Colonic mucosa (tissue), 4 donors: Measurements from ENCODE around the gene TSC22D4. TPM values are rescaled to one million over a fixed set of nuclear protein-coding genes. Genes with fewer than 3 reads are reported as not detected.

ENCODE experiments used
- DNase-seq: peaks from one replicate; pipeline ENCODE4 v3.0.0-alpha.2; 2020
- H3K27ac ChIP-seq: fragments of 200-600 bp; one replicate; pipeline ENCODE4 v1.8.0; 2021
- H3K27me3 ChIP-seq: fragments of 200-600 bp; one replicate; pipeline ENCODE4 v1.8.0; 2021
- H3K36me3 ChIP-seq: fragments of 200-600 bp; one replicate; pipeline ENCODE4 v1.8.0; 2021
- H3K4me1 ChIP-seq: fragments of 200-600 bp; one replicate; pipeline ENCODE4 v1.8.0; 2021; ENCODE audit warnings: mild to moderate bottlenecking
- H3K4me3 ChIP-seq: fragments of 200-600 bp; one replicate; pipeline ENCODE4 v1.8.0; 2021
- H3K9ac ChIP-seq, 2 donors: one replicate each; pipeline ENCODE4 v1.7.0; 2013; ENCODE audit warnings: control low read depth in 2 of 2, low read depth in 2 of 2, low read length in 2 of 2
- H3K9me3 ChIP-seq: fragments of 200-600 bp; one replicate; pipeline ENCODE4 v1.8.0; 2021
- intact Hi-C: fragments of 100-400 bp; cut with DNase I; formaldehyde crosslinking; loops from one replicate; pipeline ENCODE4 v1.14.1; 2022
- total RNA-seq, 2 donors: library from RNA; stranded (reverse); fragmentation: NEBNext Ultra II Directional in 1 of 2; extraction: Animal tissue kit (Norgen Biotek cat#: 25700) in 1 of 2; gene quantifications; one replicate each; pipeline ENCODE4 v1.2.1, GENCODE V29; 2021
- TF ChIP-seq, protein P1 (sequence below): fragments of 200-600 bp; IDR thresholded peaks from one replicate; pipeline ENCODE4 v1.8.0; 2022; ENCODE audit warnings: antibody characterized with exemption, mild to moderate bottlenecking
- donor health status: healthy.
- donor health status: DM: no; HTN: no; CAD: no.
- donor health status: DM: no; HTN: no; CAD: no.

The TSC22D4 gene
- total RNA-seq, 2 donors from 2014 or later, result 56.1 to 56.3 TPM

DNA sequence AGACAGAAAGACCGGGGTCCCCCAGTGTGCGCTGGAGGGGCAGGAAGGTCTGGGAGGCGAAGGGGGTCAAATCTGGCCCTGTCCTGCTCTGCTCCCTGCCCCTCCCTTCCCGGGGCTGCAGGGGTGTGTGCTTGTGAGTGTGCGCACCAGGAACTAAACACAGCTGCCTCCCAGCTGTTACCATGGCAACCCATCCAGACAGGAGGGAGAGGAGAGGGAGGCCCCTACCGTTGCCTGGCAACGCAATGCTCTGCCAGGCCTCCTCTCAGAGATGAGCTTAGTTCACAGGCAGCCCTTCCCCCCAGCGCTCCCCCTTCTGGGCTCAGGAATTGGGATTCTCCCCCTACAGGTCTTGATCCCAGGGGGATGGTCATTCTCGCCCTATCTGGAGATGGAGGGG, 10.8 kb upstream of the TSC22D4 start:
- H3K4me1 ChIP-seq, result peaks cover 7% of the 10 kb centered on the region
- no peaks in the 10 kb centered on the region for H3K9me3 ChIP-seq
- no peak overlapping the region for H3K4me3 ChIP-seq
- intact Hi-C loops, result no loop called here
- peak; percentile 76 for DNase-seq
- H3K9ac ChIP-seq, result no peak overlapping the region
- TF ChIP-seq, protein P1, sequence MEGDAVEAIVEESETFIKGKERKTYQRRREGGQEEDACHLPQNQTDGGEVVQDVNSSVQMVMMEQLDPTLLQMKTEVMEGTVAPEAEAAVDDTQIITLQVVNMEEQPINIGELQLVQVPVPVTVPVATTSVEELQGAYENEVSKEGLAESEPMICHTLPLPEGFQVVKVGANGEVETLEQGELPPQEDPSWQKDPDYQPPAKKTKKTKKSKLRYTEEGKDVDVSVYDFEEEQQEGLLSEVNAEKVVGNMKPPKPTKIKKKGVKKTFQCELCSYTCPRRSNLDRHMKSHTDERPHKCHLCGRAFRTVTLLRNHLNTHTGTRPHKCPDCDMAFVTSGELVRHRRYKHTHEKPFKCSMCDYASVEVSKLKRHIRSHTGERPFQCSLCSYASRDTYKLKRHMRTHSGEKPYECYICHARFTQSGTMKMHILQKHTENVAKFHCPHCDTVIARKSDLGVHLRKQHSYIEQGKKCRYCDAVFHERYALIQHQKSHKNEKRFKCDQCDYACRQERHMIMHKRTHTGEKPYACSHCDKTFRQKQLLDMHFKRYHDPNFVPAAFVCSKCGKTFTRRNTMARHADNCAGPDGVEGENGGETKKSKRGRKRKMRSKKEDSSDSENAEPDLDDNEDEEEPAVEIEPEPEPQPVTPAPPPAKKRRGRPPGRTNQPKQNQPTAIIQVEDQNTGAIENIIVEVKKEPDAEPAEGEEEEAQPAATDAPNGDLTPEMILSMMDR, result no peak
- no peaks in the 10 kb centered on the region for H3K36me3 ChIP-seq
- no peaks in the 10 kb centered on the region for H3K27me3 ChIP-seq
- no peak overlapping the region for H3K27ac ChIP-seq

DNA sequence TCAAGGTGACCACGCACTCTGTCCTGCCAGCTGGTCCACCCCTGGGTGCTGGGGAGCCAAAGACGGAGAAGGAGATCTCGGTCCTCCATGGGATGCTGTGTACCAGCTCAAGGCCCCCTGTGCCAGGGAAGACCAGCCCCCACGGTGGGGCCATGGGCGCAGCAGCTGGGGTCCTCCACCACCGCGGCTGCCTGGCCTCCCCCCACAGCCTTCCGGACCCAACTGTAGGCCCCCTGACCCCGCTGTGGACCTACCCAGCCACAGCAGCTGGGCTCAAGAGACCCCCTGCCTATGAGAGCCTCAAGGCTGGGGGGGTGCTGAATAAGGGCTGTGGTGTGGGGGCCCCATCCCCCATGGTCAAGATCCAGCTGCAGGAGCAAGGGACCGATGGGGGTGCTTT, 10.1 kb upstream of the TSC22D4 start:
- TF ChIP-seq, protein P1, result no peak
- DNase-seq, result no peak
- H3K4me1 ChIP-seq, result peaks cover 7% of the 10 kb centered on the region
- H3K9me3 ChIP-seq, result no peaks in the 10 kb centered on the region
- no peaks in the 10 kb centered on the region for H3K36me3 ChIP-seq
- intact Hi-C loops, result no loop called here
- no peak overlapping the region for H3K27ac ChIP-seq
- no peak overlapping the region for H3K4me3 ChIP-seq
- no peaks in the 10 kb centered on the region for H3K27me3 ChIP-seq
- H3K9ac ChIP-seq, result no peak overlapping the region

DNA sequence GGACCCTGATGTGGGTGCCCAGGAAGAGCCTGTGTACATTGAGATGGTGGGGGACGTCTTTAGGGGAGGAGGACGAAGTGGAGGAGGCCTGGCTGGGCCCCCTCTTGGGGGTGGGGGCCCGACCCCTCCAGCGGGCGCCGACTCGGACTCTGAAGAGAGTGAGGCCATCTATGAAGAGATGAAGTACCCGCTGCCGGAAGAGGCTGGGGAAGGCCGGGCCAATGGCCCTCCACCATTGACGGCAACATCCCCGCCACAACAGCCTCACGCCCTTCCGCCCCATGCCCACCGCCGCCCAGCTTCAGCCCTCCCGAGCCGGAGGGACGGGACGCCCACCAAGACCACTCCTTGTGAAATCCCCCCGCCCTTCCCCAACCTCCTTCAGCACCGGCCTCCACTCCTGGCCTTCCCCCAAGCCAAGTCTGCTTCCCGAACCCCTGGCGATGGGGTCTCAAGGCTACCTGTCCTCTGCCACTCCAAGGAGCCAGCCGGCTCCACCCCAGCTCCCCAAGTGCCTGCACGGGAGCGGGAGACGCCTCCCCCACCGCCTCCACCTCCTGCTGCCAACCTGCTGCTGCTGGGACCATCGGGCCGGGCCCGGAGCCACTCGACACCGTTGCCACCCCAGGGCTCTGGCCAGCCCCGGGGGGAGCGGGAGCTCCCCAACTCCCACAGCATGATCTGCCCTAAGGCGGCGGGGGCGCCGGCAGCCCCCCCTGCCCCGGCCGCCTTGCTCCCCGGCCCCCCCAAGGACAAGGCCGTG, 9.5 kb upstream of the TSC22D4 start:
- no peaks in the 10 kb centered on the region for H3K36me3 ChIP-seq
- H3K9me3 ChIP-seq, result no peaks in the 10 kb centered on the region
- peaks cover 4% of the 10 kb centered on the region for H3K4me1 ChIP-seq
- H3K9ac ChIP-seq, result no peak overlapping the region
- TF ChIP-seq, protein P1, result no peak
- intact Hi-C loops, result no loop called here
- no peak for DNase-seq
- no peak overlapping the region for H3K27ac ChIP-seq
- H3K27me3 ChIP-seq, result no peaks in the 10 kb centered on the region
- H3K4me3 ChIP-seq, result no peak overlapping the region

DNA sequence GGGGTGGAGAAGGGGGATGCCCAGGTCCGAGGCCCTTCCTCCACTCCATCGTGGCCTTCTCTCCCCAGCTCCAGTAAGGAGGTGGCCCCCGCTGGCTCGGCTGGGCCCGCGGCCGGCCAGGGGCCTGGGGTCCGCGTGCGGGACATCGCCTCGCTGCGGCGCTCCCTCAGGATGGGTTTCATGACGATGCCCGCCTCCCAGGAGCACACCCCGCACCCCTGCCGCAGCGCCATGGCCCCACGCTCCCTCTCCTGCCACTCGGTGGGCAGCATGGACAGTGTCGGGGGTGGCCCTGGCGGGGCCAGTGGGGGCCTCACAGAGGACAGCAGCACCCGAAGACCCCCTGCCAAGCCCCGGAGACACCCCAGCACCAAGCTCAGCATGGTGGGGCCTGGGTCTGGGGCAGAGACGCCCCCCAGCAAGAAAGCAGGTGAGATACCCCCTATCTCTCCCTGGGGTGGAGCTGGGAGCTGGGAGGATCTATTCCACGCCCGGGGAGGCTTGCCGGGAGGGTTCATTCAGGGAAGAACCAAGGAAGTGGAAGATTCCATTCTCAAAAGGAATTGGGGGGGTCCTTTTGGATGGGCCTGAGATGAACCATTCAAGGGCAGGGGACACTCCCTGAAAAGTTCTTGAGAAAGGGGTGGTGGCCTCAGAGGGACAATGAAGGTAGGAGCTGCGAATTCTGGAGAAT, 7.9 kb upstream of the TSC22D4 start:
- no peaks in the 10 kb centered on the region for H3K9me3 ChIP-seq
- H3K27me3 ChIP-seq, result no peaks in the 10 kb centered on the region
- no peak overlapping the region for H3K27ac ChIP-seq
- no peak overlapping the region for H3K9ac ChIP-seq
- no peak overlapping the region for H3K4me3 ChIP-seq
- no peaks in the 10 kb centered on the region for H3K36me3 ChIP-seq
- TF ChIP-seq, protein P1, result no peak
- no peak for DNase-seq
- H3K4me1 ChIP-seq, result peaks cover 6% of the 10 kb centered on the region
- intact Hi-C loops, result no loop called here

DNA sequence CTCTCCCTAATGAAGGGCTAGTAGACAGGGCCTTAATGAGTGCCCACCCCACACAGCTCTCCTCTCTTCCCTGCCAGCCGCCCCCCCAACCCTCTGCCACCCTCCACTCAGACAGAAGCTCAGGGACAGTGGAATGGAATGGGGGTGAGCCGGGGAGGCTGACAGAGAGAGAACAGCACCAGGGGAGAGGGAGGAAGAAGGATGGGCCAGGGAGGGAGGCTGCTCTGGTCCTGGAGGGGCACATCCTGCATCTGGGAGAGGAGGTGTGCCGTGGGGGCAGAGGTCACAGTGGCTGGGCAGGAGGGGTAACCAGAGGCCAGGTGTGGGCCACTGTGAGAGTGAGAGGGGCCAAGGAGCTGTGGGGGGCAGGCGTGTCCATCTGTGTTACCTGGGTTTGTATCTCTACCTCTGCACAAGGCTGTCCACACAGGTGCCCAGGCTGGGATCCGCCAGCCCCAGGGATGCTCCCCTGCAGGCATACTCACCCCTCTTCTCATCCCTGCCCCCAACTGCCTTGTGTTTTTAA, 7.2 kb upstream of the TSC22D4 start:
- no peaks in the 10 kb centered on the region for H3K27me3 ChIP-seq
- no peak overlapping the region for H3K27ac ChIP-seq
- no peaks in the 10 kb centered on the region for H3K36me3 ChIP-seq
- TF ChIP-seq, protein P1, result no peak
- H3K9ac ChIP-seq, result no peak overlapping the region
- intact Hi-C loops, result no loop called here
- peaks cover 6% of the 10 kb centered on the region for H3K4me1 ChIP-seq
- no peaks in the 10 kb centered on the region for H3K9me3 ChIP-seq
- no peak for DNase-seq
- H3K4me3 ChIP-seq, result no peak overlapping the region
